HG03175 (cell line): ENCODE data around the gene KRTAP2-4.
"Not testable (repeated sequence)": the region's sequence is repeated elsewhere in the genome, so short reads cannot be mapped to it uniquely, and the experiment has no call there.

ENCODE experiments used
- ATAC-seq: cut with Tn5 transposase; IDR thresholded peaks from one replicate; pipeline ENCODE4 v1.9.1; 2021; ENCODE audit warnings: mild to moderate bottlenecking, moderate library complexity; ENCODE audit not compliant: unreplicated experiment

Gene KRTAP2-4

GRCh38 chr17:41073676-41074075, 8.0 kb upstream of the KRTAP2-4 start:
- ATAC-seq, result no peak

- ATAC-seq, result no peak
These were observed 6.1 kb upstream of the KRTAP2-4 start for GRCh38 chr17:41071606-41072360.

- no peak for ATAC-seq
These were observed 3.4 kb upstream of the KRTAP2-4 start for GRCh38 chr17:41069031-41069430.

- no peak for ATAC-seq
These were observed 1.6 kb upstream of the KRTAP2-4 start for GRCh38 chr17:41067281-41067680.

GRCh38 chr17:41065016-41065689, 526 bp downstream of the KRTAP2-4 start:
- not testable (repeated sequence) for ATAC-seq

- ATAC-seq, result no peak
These were observed 1.4 kb downstream of the KRTAP2-4 start for GRCh38 chr17:41064301-41064700.

GRCh38 chr17:41063449-41063848, 2.2 kb downstream of the KRTAP2-4 start:
- ATAC-seq, result no peak

- no peak for ATAC-seq
These were observed 3.7 kb downstream of the KRTAP2-4 start for GRCh38 chr17:41061964-41062363.

- no peak for ATAC-seq
These were observed 5.6 kb downstream of the KRTAP2-4 start, which contains the start of gene KRTAP2-3 for GRCh38 chr17:41060052-41060604. TSS of gene KRTAP2-3 (minus strand) at chr17:41060114. CDS start at chr17:41060050, 64 bp downstream.

- ATAC-seq, result not testable (repeated sequence)
These were observed 6.2 kb downstream of the KRTAP2-4 start for GRCh38 chr17:41059276-41060051.

- ATAC-seq, result no peak
These were observed 6.9 kb downstream of the KRTAP2-4 start for GRCh38 chr17:41058741-41059140.

GRCh38 chr17:41057547-41057946, 8.1 kb downstream of the KRTAP2-4 start:
- ATAC-seq, result no peak

- not testable (repeated sequence) for ATAC-seq
These were observed 10.5 kb downstream of the KRTAP2-4 start, which contains the start of gene KRTAP2-2 for GRCh38 chr17:41055130-41055529. TSS of gene KRTAP2-2 (minus strand) at chr17:41055230. CDS start at chr17:41055211, 19 bp downstream.

GRCh38 chr17:41054556-41054955, 11.1 kb downstream of the KRTAP2-4 start:
- not testable (repeated sequence) for ATAC-seq

GRCh38 chr17:41054025-41054424, 11.7 kb downstream of the KRTAP2-4 start:
- ATAC-seq, result no peak

GRCh38 chr17:41052566-41052965, 13.1 kb downstream of the KRTAP2-4 start:
- no peak for ATAC-seq

- ATAC-seq, result peak; percentile 55
These were observed 16.6 kb downstream of the KRTAP2-4 start for GRCh38 chr17:41049110-41049509.

- no peak for ATAC-seq
These were observed 17.2 kb downstream of the KRTAP2-4 start for GRCh38 chr17:41048441-41048840.

GRCh38 chr17:41046735-41047465, 18.8 kb downstream of the KRTAP2-4 start, which contains the start of gene KRTAP2-1:
TSS of gene KRTAP2-1 (minus strand) at chr17:41047316. CDS start at chr17:41047267, 49 bp downstream.
- not testable (repeated sequence) for ATAC-seq

GRCh38 chr17:41042953-41043352, 22.7 kb downstream of the KRTAP2-4 start:
- no peak for ATAC-seq
